ENCODE measurements around the gene SIL1. TPM values are rescaled to one million over a fixed set of nuclear protein-coding genes. Genes with fewer than 3 reads are reported as not detected.

Gene SIL1
- total and polyA plus RNA-seq, 2 of the 8 experiments (the other 6 are each of a cell fraction or from before 2014, with no cell fraction given): 8.3 to 12.8 TPM

GRCh38 chr5:139183502-139183901 lies 14.7 kb downstream of the SIL1 start:
- Histone ChIP-seq H3K79me1 (ENCODE audit: low read depth, low read length) (no peaks in the 10 kb centered on the region), H4K20me1 (replicated peaks in 1 of 2; ENCODE audit: control insufficient read depth in 1 of 2, insufficient read depth in 2 of 2, low read length in 2 of 2) (no peaks in the 10 kb centered on the region), H3K79me2 (ENCODE audit: control insufficient read depth in 1 of 2, insufficient read depth in 2 of 2, low read length in 2 of 2) (no peaks in the 10 kb centered on the region), H3K9me3 (ENCODE audit: insufficient read depth in 2 of 2, low read depth in 1 of 2, low read length in 1 of 2) (no peaks in the 10 kb centered on the region), H3K36me3 (ENCODE audit: control insufficient read depth in 2 of 4, insufficient read depth in 4 of 4, low read length in 3 of 4) (no peaks in the 10 kb centered on the region), H3K23me2 (ENCODE audit: low read depth, low read length) (no peaks in the 10 kb centered on the region), H3K4me1 (replicated peaks in 1 of 4; ENCODE audit: control insufficient read depth in 3 of 4, insufficient read depth in 4 of 4, low read length in 3 of 4) (no peaks in the 10 kb centered on the region; a peak in 1 of 7 replicates), H4K5ac (ENCODE audit: insufficient read length, low read depth, low read length) (no peak overlapping the region), H3K27me3 (replicated peaks in 1 of 4; ENCODE audit: control insufficient read depth in 3 of 4, extremely low read depth in 1 of 4, insufficient read depth in 3 of 4, low read length in 3 of 4) (no peaks in the 10 kb centered on the region), H3K4me3 (ENCODE audit: extremely low read depth in 1 of 4, insufficient read depth in 2 of 4, low read depth in 3 of 4, low read length in 4 of 4) (no peak overlapping the region), H4K8ac (ENCODE audit: extremely low read depth, insufficient read depth, low read length) (no peak overlapping the region), H3K27ac (ENCODE audit: low read depth, low read length) (no peak overlapping the region), H4K91ac (replicated peaks; ENCODE audit: insufficient read length, low read length) (no peak overlapping the region), H3K23ac (ENCODE audit: insufficient read length) (no peak overlapping the region), H3K18ac (ENCODE audit: extremely low read depth, low read length) (no peak overlapping the region), H2AK5ac (ENCODE audit: low read depth, low read length) (no peak overlapping the region), H2BK12ac (ENCODE audit: low read depth, low read length) (no peak overlapping the region), H2BK15ac (ENCODE audit: low read length) (no peak overlapping the region), H2BK5ac (ENCODE audit: low read depth, low read length) (no peak overlapping the region), H2BK120ac (replicated peaks; ENCODE audit: low read depth, low read length) (no peak overlapping the region), H3K14ac (ENCODE audit: insufficient read length) (no peak overlapping the region), H2BK20ac (ENCODE audit: low read length) (no peak overlapping the region; the same call in 1 of the 2 replicates), H3K9ac (replicated peaks in 1 of 4; ENCODE audit: extremely low read depth in 1 of 4, low read depth in 3 of 4, low read length in 3 of 4) (no peak overlapping the region), H3K56ac (replicated peaks; ENCODE audit: insufficient read length, low read depth, low read length) (no peak overlapping the region), H3K4me2 (ENCODE audit: insufficient read depth in 1 of 2, low read depth in 2 of 2, low read length in 2 of 2) (no peak overlapping the region), H2AFZ (ENCODE audit: low read length) (no peak overlapping the region), H3K4ac (replicated peaks; ENCODE audit: insufficient read length, low read depth, low read length) (no peak overlapping the region)
- 86% methylated on average over 2 of the region's 2 CpGs; no CpG with 5 or more reads in 1 of the 2 experiments for WGBS, 2 experiments (ENCODE audit: extremely low coverage in 1 of 2, insufficient coverage in 1 of 2, insufficient read length in 1 of 2, insufficient replicate concordance in 2 of 2, low coverage in 1 of 2, low lambda C conversion rate in 2 of 2, missing lambda C conversion rate in 1 of 2)
- no peak for DNase-seq (ENCODE audit: low read depth in 1 of 2, low spot score in 2 of 2)
- TF ChIP-seq KDM1A (IDR thresholded peaks at IDR 0.05; ENCODE audit: borderline replicate concordance, low read length) (no peak), BRCA1 (IDR thresholded peaks at IDR 0.05; ENCODE audit: low read depth, low read length) (no peak), CBX5 (IDR thresholded peaks at IDR 0.05; ENCODE audit: low read depth, low read length) (no peak), KDM4A (IDR thresholded peaks at IDR 0.05; ENCODE audit: low read depth, low read length, severe bottlenecking) (no peak), POU5F1 (IDR thresholded peaks at IDR 0.05; ENCODE audit: low read depth, low read length) (no peak), SP2 (IDR thresholded peaks at IDR 0.05; ENCODE audit: low read length) (no peak), NRF1 (IDR thresholded peaks at IDR 0.05; ENCODE audit: low read depth, low read length) (no peak), SRF (IDR thresholded peaks at IDR 0.05; ENCODE audit: low read depth, low read length) (no peak), SIRT6 (IDR thresholded peaks at IDR 0.05; ENCODE audit: low read length) (no peak)
- no peak for FAIRE-seq
- ChIA-PET POLR2A (ENCODE audit: partially characterized antibody) (no interaction called here), CTCF (ENCODE audit: partially characterized antibody) (no interaction called here)
